Measurements from ENCODE around the gene HIGD1A. TPM values are rescaled to one million over a fixed set of nuclear protein-coding genes. Genes with fewer than 3 reads are reported as not detected.

Gene HIGD1A
- total and polyA plus RNA-seq, 2 of the 8 experiments (the other 6 are each of a cell fraction or from before 2014, with no cell fraction given): 67.3 to 95.4 TPM

GRCh38 chr3:42829628-42830436, 25.5 kb upstream of the HIGD1A start:
- Histone ChIP-seq H4K91ac (replicated peaks; ENCODE audit: insufficient read length, low read length) (no peak overlapping the region), H2BK12ac (ENCODE audit: low read depth, low read length) (0 out of 2 replicates have a peak overlapping the region, but pooled peaks have one; percentile 35), H2BK20ac (ENCODE audit: low read length) (no peak overlapping the region), H3K18ac (ENCODE audit: extremely low read depth, low read length) (no peak overlapping the region), H3K9ac (replicated peaks in 1 of 4; ENCODE audit: extremely low read depth in 1 of 4, low read depth in 3 of 4, low read length in 3 of 4) (no peak overlapping the region), H3K9me3 (ENCODE audit: insufficient read depth in 2 of 2, low read depth in 1 of 2, low read length in 1 of 2) (no peaks in the 10 kb centered on the region), H3K4me3 (ENCODE audit: extremely low read depth in 1 of 4, insufficient read depth in 2 of 4, low read depth in 3 of 4, low read length in 4 of 4) (no peak overlapping the region), H2BK5ac (ENCODE audit: low read depth, low read length) (no peak overlapping the region), H2AFZ (ENCODE audit: low read length) (no peak overlapping the region), H3K27me3 (replicated peaks in 1 of 4; ENCODE audit: control insufficient read depth in 3 of 4, extremely low read depth in 1 of 4, insufficient read depth in 3 of 4, low read length in 3 of 4) (no peaks in the 10 kb centered on the region), H3K36me3 (ENCODE audit: control insufficient read depth in 2 of 4, insufficient read depth in 4 of 4, low read length in 3 of 4) (no peaks in the 10 kb centered on the region), H3K4me1 (replicated peaks in 1 of 4; ENCODE audit: control insufficient read depth in 3 of 4, insufficient read depth in 4 of 4, low read length in 3 of 4) (peaks cover 0 to 3% (median 2%) of the 10 kb centered on the region in 4 experiments; a peak in 3 of 7 replicates), H3K23me2 (ENCODE audit: low read depth, low read length) (no peaks in the 10 kb centered on the region), H3K27ac (ENCODE audit: low read depth, low read length) (no peak overlapping the region), H4K8ac (ENCODE audit: extremely low read depth, insufficient read depth, low read length) (peak overlapping the region; percentile 16; the same call in 1 of the 2 replicates), H3K23ac (ENCODE audit: insufficient read length) (no peak overlapping the region), H3K14ac (ENCODE audit: insufficient read length) (no peak overlapping the region), H3K4ac (replicated peaks; ENCODE audit: insufficient read length, low read depth, low read length) (no peak overlapping the region), H2AK5ac (ENCODE audit: low read depth, low read length) (no peak overlapping the region), H4K5ac (ENCODE audit: insufficient read length, low read depth, low read length) (no peak overlapping the region), H2BK120ac (replicated peaks; ENCODE audit: low read depth, low read length) (no peak overlapping the region), H3K4me2 (ENCODE audit: insufficient read depth in 1 of 2, low read depth in 2 of 2, low read length in 2 of 2) (no peak overlapping the region), H3K79me2 (ENCODE audit: control insufficient read depth in 1 of 2, insufficient read depth in 2 of 2, low read length in 2 of 2) (no peaks in the 10 kb centered on the region), H3K56ac (replicated peaks; ENCODE audit: insufficient read length, low read depth, low read length) (no peak overlapping the region), H2BK15ac (ENCODE audit: low read length) (no peak overlapping the region), H4K20me1 (replicated peaks in 1 of 2; ENCODE audit: control insufficient read depth in 1 of 2, insufficient read depth in 2 of 2, low read length in 2 of 2) (no peaks in the 10 kb centered on the region), H3K79me1 (ENCODE audit: low read depth, low read length) (no peaks in the 10 kb centered on the region)
- no peak for DNase-seq (ENCODE audit: low read depth in 1 of 2, low spot score in 2 of 2)
- CTCF ChIA-PET (ENCODE audit: partially characterized antibody): interaction anchor here (0.6 to 3.5 kb wide), 46 partner anchors 10 to 1426 kb away, joined by 3 to 28 read pairs (median 4); partner anchors contain the start of genes HIGD1A and VIPR1
- no peak for FAIRE-seq
- 63% methylated on average over 5 of the region's 5 CpGs; no CpG with 5 or more reads in 1 of the 2 experiments for WGBS, 2 experiments (ENCODE audit: extremely low coverage in 1 of 2, insufficient coverage in 1 of 2, insufficient read length in 1 of 2, insufficient replicate concordance in 2 of 2, low coverage in 1 of 2, low lambda C conversion rate in 2 of 2, missing lambda C conversion rate in 1 of 2)
- POLR2A ChIA-PET (ENCODE audit: partially characterized antibody): interaction anchor here (0.7 to 2.9 kb wide), 3 partner anchors 14 to 315 kb away, joined by 3 to 13 read pairs (median 4); partner anchors contain the start of gene HIGD1A
- TF ChIP-seq FOSL1 (IDR thresholded peaks at IDR 0.05; ENCODE audit: insufficient read depth, low read depth, low read length): no peak
- no peak for TF ChIP-seq MAX (IDR thresholded peaks at IDR 0.05)
- no peak for TF ChIP-seq BCL11A (IDR thresholded peaks at IDR 0.05; ENCODE audit: low read depth in 2 of 2, low read length in 2 of 2)
- no peak for TF ChIP-seq POLR2AphosphoS5 (IDR thresholded peaks at IDR 0.05; ENCODE audit: low read depth, low read length)
- no peak for TF ChIP-seq SIN3A (conservative IDR thresholded peaks at IDR 0.05 in 1 of 2, IDR thresholded peaks at IDR 0.05 in 1 of 2; ENCODE audit: low read depth in 1 of 2, low read length in 2 of 2)
- TF ChIP-seq SP1 (IDR thresholded peaks at IDR 0.05; ENCODE audit: low read depth, low read length): no peak
- no peak for TF ChIP-seq NRF1 (IDR thresholded peaks at IDR 0.05; ENCODE audit: low read depth, low read length)
- no peak for TF ChIP-seq CBX8 (IDR thresholded peaks at IDR 0.05; ENCODE audit: borderline replicate concordance, low read depth, low read length)
- no peak for TF ChIP-seq RFX5 (IDR thresholded peaks at IDR 0.05; ENCODE audit: borderline replicate concordance, low read depth, low read length)
- TF ChIP-seq E2F6 (IDR thresholded peaks at IDR 0.05): no peak

Measured in H1 (cell line).